ENCODE measurements around the gene CCDC180. TPM values are rescaled to one million over a fixed set of nuclear protein-coding genes. Genes with fewer than 3 reads are reported as not detected.
"Not testable (repeated sequence)": the region's sequence is repeated elsewhere in the genome, so short reads cannot be mapped to it uniquely, and the experiment has no call there.

Gene CCDC180
- 4.7 and 6.2 TPM in 2 replicates for total RNA-seq (2014; rRNA removed; shearing (Covaris generic))

DNA sequence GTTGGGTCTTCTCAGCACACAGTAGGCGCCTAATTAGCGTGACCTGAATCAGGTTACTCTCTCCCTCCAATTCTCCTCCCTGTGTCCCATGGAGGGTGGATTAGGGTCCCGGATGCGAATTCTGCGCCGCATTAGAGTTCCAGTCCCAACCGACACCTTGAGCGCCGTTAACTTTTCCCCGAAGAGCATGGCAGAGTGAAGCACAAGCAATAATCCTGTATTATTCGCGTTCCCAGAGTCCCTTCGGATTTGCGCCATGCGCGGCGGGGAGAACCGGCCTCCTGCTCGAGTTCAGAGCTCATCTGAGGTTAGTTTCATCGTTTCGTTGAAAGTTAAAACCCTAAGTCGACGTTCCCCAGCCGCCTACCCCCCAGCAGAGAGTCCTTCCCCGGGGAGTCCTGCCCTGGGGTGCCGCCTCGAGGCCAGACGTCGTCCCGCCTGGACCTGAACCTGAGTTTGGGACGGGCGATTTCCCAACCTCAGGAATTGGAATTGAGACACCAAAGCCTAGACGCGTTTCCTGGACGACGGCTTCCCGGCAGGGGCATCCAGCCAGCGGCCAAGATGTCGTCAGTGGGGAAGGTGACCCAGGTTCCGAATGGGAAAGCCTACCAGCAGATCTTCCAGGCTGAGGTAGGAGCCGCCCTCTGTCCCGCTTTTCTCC, at the start of gene CCDC180:
Gene CCDC180 (plus strand): TSS at position 160 of the 664 bp plus-strand sequence. CDS start 405 bp downstream, at position 565.
- DNase-seq = no peak
- Histone ChIP-seq H3K27me3 (ENCODE audit: control insufficient read depth, insufficient read depth, low read length) (no peaks in the 10 kb centered on the region), H3K4me3 (ENCODE audit: insufficient read depth, low read depth, low read length) (no peak within 1 kb of the TSS), H3K36me3 (replicated peaks; ENCODE audit: control insufficient read depth, insufficient read depth, low read length) (peaks cover 3% of the 10 kb centered on the region; the same call in 1 of the 2 replicates)

GRCh38 chr9:97259834-97260514, 47.5 kb upstream of the CCDC180 start:
- not testable (repeated sequence) for H3K27me3 ChIP-seq (ENCODE audit: control insufficient read depth, insufficient read depth, low read length); H3K4me3 ChIP-seq (ENCODE audit: insufficient read depth, low read depth, low read length); DNase-seq; H3K36me3 ChIP-seq (replicated peaks; ENCODE audit: control insufficient read depth, insufficient read depth, low read length)

GRCh38 chr9:97271292-97271691, 36.2 kb upstream of the CCDC180 start:
- Histone ChIP-seq H3K27me3 (ENCODE audit: control insufficient read depth, insufficient read depth, low read length) (no peaks in the 10 kb centered on the region), H3K36me3 (replicated peaks; ENCODE audit: control insufficient read depth, insufficient read depth, low read length) (no peaks in the 10 kb centered on the region), H3K4me3 (ENCODE audit: insufficient read depth, low read depth, low read length) (no peak overlapping the region; the same call in 1 of the 2 replicates)
- DNase-seq = peak; percentile 72

- Histone ChIP-seq H3K36me3 (replicated peaks; ENCODE audit: control insufficient read depth, insufficient read depth, low read length) (no peaks in the 10 kb centered on the region), H3K27me3 (ENCODE audit: control insufficient read depth, insufficient read depth, low read length) (no peaks in the 10 kb centered on the region), H3K4me3 (ENCODE audit: insufficient read depth, low read depth, low read length) (no peak overlapping the region)
- no peak for DNase-seq
These were observed 35.4 kb upstream of the CCDC180 start for GRCh38 chr9:97272072-97272471.

DNA sequence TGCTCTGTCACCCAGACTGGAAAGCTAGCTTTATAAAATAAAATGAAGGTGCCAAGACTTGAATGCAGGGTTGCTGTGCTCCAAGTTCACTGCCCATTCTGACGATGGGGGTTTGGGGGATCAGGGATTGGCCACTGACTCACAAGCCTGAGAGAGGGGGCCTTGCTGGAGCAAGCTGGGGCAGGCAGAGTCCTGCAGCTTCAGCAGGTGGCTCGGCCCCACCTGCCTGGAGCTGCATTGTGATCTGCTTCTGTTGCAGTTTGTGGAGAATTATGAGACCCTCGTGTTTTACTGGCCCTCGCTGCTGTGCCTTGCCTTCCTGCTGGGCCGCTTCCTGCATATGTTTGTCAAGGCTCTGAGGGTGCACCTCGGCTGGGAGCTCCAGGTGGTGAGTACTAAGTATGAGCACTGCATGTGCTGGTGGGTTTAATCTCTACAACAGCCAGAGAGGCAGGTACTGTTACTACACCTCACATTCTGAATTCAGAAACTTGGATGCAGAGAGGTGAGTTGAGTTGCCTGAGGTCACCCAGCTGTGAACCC, 31.1 kb upstream of the CCDC180 start:
- peaks cover 7% of the 10 kb centered on the region for H3K36me3 ChIP-seq (replicated peaks; ENCODE audit: control insufficient read depth, insufficient read depth, low read length)
- peak; percentile 36 for DNase-seq
- H3K4me3 ChIP-seq (ENCODE audit: insufficient read depth, low read depth, low read length) = no peak overlapping the region
- H3K27me3 ChIP-seq (ENCODE audit: control insufficient read depth, insufficient read depth, low read length) = no peaks in the 10 kb centered on the region

GRCh38 chr9:97277953-97278352, 29.5 kb upstream of the CCDC180 start:
- no peaks in the 10 kb centered on the region for H3K27me3 ChIP-seq (ENCODE audit: control insufficient read depth, insufficient read depth, low read length)
- H3K36me3 ChIP-seq (replicated peaks; ENCODE audit: control insufficient read depth, insufficient read depth, low read length) = peaks cover 7% of the 10 kb centered on the region
- no peak for DNase-seq
- no peak overlapping the region for H3K4me3 ChIP-seq (ENCODE audit: insufficient read depth, low read depth, low read length)

GRCh38 chr9:97280755-97281330, 26.6 kb upstream of the CCDC180 start:
- Histone ChIP-seq H3K27me3 (ENCODE audit: control insufficient read depth, insufficient read depth, low read length) (no peaks in the 10 kb centered on the region), H3K4me3 (ENCODE audit: insufficient read depth, low read depth, low read length) (no peak overlapping the region), H3K36me3 (replicated peaks; ENCODE audit: control insufficient read depth, insufficient read depth, low read length) (peaks cover 9% of the 10 kb centered on the region)
- no peak for DNase-seq

GRCh38 chr9:97283768-97284167, 23.7 kb upstream of the CCDC180 start:
- DNase-seq = no peak

DNA sequence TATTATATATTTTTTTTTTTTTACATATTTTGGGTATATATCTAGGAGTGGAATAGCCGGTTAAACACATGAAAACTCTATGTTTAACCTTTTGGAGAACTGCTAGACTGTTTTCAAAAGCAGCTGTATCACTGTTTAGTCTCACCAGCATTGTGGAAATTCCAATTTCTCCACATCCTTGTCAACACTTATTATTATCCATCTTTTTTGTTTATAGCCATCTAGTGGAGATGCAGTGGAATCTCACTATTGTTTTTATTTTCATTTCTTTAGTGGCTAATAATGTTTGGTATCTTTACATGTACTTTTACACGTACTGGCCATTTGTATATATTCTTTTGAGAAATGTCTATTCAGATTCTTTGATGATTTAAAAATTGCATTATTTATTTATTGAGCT, 22.7 kb upstream of the CCDC180 start:
- Histone ChIP-seq H3K36me3 (replicated peaks; ENCODE audit: control insufficient read depth, insufficient read depth, low read length) (peaks cover 8% of the 10 kb centered on the region; the same call in 1 of the 2 replicates), H3K27me3 (ENCODE audit: control insufficient read depth, insufficient read depth, low read length) (no peaks in the 10 kb centered on the region), H3K4me3 (ENCODE audit: insufficient read depth, low read depth, low read length) (no peak overlapping the region)
- DNase-seq = no peak

More at GRCh38 chr9:97283768-97284167, 23.7 kb upstream of the CCDC180 start:
- Histone ChIP-seq H3K27me3 (ENCODE audit: control insufficient read depth, insufficient read depth, low read length) (no peaks in the 10 kb centered on the region), H3K4me3 (ENCODE audit: insufficient read depth, low read depth, low read length) (no peak overlapping the region), H3K36me3 (replicated peaks; ENCODE audit: control insufficient read depth, insufficient read depth, low read length) (peaks cover 11% of the 10 kb centered on the region)

DNA sequence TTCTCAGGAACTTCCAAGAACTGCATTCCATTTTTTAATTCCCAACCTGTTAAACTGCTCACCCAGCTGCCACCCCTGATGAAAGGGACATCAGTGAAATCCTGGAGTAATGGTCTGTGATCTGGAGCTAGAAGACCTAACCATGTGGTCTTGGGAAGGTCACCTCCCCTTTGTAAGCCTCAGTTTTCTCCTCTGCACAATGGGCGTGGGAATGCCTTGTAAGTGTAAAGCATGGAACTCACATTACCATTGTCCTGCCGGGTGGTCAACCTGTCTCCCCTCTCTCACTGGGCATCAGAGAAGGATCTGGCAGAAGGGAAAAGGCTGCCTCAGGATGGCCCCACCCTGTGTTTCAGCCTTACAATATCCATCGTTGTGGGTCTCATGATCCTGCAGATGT, 15.3 kb upstream of the CCDC180 start:
- peaks cover 21% of the 10 kb centered on the region for H3K36me3 ChIP-seq (replicated peaks; ENCODE audit: control insufficient read depth, insufficient read depth, low read length)
- H3K27me3 ChIP-seq (ENCODE audit: control insufficient read depth, insufficient read depth, low read length) = no peaks in the 10 kb centered on the region
- DNase-seq = no peak
- H3K4me3 ChIP-seq (ENCODE audit: insufficient read depth, low read depth, low read length) = no peak overlapping the region

GRCh38 chr9:97293207-97293721, 14.2 kb upstream of the CCDC180 start:
- H3K36me3 ChIP-seq (replicated peaks; ENCODE audit: control insufficient read depth, insufficient read depth, low read length) = peaks cover 18% of the 10 kb centered on the region
- H3K4me3 ChIP-seq (ENCODE audit: insufficient read depth, low read depth, low read length) = no peak overlapping the region
- no peak for DNase-seq
- no peaks in the 10 kb centered on the region for H3K27me3 ChIP-seq (ENCODE audit: control insufficient read depth, insufficient read depth, low read length)

GRCh38 chr9:97293818-97294217, 13.6 kb upstream of the CCDC180 start:
- H3K4me3 ChIP-seq (ENCODE audit: insufficient read depth, low read depth, low read length) = no peak overlapping the region
- DNase-seq = no peak
- H3K36me3 ChIP-seq (replicated peaks; ENCODE audit: control insufficient read depth, insufficient read depth, low read length) = peaks cover 15% of the 10 kb centered on the region
- no peaks in the 10 kb centered on the region for H3K27me3 ChIP-seq (ENCODE audit: control insufficient read depth, insufficient read depth, low read length)

DNA sequence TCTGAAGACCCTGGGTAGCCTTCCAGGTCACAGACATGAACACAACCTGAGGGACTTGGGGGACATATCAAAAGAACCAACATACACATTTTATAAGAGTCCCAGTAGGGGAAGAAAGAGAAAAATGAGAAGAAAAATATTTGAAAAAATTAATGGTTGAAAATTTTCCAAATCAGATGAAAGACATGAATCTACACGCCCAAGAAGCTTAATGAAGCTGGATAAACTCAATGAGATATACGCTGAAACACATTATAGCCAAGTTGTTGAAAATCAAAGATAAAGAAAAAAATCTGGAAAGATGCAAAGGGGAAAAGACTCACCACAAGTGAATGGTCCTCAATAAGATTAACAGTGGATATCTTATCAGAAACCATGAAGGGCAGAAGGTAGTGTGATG, 9.6 kb upstream of the CCDC180 start:
- no peak overlapping the region for H3K4me3 ChIP-seq (ENCODE audit: insufficient read depth, low read depth, low read length)
- 0 out of 2 replicates have a peak, but pooled peaks cover 3% of the 10 kb centered on the region for H3K36me3 ChIP-seq (replicated peaks; ENCODE audit: control insufficient read depth, insufficient read depth, low read length)
- no peaks in the 10 kb centered on the region for H3K27me3 ChIP-seq (ENCODE audit: control insufficient read depth, insufficient read depth, low read length)
- no peak for DNase-seq

- H3K27me3 ChIP-seq (ENCODE audit: control insufficient read depth, insufficient read depth, low read length) = no peaks in the 10 kb centered on the region
- H3K36me3 ChIP-seq (replicated peaks; ENCODE audit: control insufficient read depth, insufficient read depth, low read length) = 0 out of 2 replicates have a peak, but pooled peaks cover 2% of the 10 kb centered on the region
- no peak for DNase-seq
- H3K4me3 ChIP-seq (ENCODE audit: insufficient read depth, low read depth, low read length) = no peak overlapping the region
These were observed 7.5 kb upstream of the CCDC180 start for GRCh38 chr9:97299809-97300414.
